ENCODE data around the gene ZMYM4.
"Not testable (repeated sequence)": the region's sequence is repeated elsewhere in the genome, so short reads cannot be mapped to it uniquely, and the experiment has no call there.

ZMYM4 gene

GRCh38 chr1:35460796-35461195 is 192.3 kb downstream of the ZMYM4 start:
- in situ Hi-C loops (cut with MboI; ENCODE audit: low pct_unique_long_range_greater_than_20kb, low sequenced_read_pairs, unreplicated experiment) = no loop called here
- no peak for TF ChIP-seq CTCF (IDR thresholded peaks at IDR 0.05; ENCODE audit: extremely low read depth, insufficient read depth, missing control alignments)
- DNase-seq (ENCODE audit: low spot score) = no peak

GRCh38 chr1:35461966-35462651 is 193.6 kb downstream of the ZMYM4 start:
- peak; percentile 57 for DNase-seq (ENCODE audit: low spot score)
- in situ Hi-C loops (cut with MboI; ENCODE audit: low pct_unique_long_range_greater_than_20kb, low sequenced_read_pairs, unreplicated experiment) = no loop called here
- TF ChIP-seq CTCF (IDR thresholded peaks at IDR 0.05; ENCODE audit: extremely low read depth, insufficient read depth, missing control alignments) = no peak

- no peak for TF ChIP-seq CTCF (IDR thresholded peaks at IDR 0.05; ENCODE audit: extremely low read depth, insufficient read depth, missing control alignments)
- in situ Hi-C loops (cut with MboI; ENCODE audit: low pct_unique_long_range_greater_than_20kb, low sequenced_read_pairs, unreplicated experiment) = no loop called here
- DNase-seq (ENCODE audit: low spot score) = no peak
These were observed 194.7 kb downstream of the ZMYM4 start for GRCh38 chr1:35463232-35463631.

GRCh38 chr1:35463749-35464148 is 195.2 kb downstream of the ZMYM4 start:
- in situ Hi-C loops (cut with MboI; ENCODE audit: low pct_unique_long_range_greater_than_20kb, low sequenced_read_pairs, unreplicated experiment); DNase-seq (ENCODE audit: low spot score): not testable (repeated sequence)

- in situ Hi-C loops (cut with MboI; ENCODE audit: low pct_unique_long_range_greater_than_20kb, low sequenced_read_pairs, unreplicated experiment) = no loop called here
- no peak for TF ChIP-seq CTCF (IDR thresholded peaks at IDR 0.05; ENCODE audit: extremely low read depth, insufficient read depth, missing control alignments)
- DNase-seq (ENCODE audit: low spot score) = no peak
These were observed 197.6 kb downstream of the ZMYM4 start for GRCh38 chr1:35466120-35466519.

GRCh38 chr1:35470977-35471613 is 202.6 kb downstream of the ZMYM4 start:
- TF ChIP-seq CTCF (IDR thresholded peaks at IDR 0.05; ENCODE audit: extremely low read depth, insufficient read depth, missing control alignments) = no peak
- in situ Hi-C loops (cut with MboI; ENCODE audit: low pct_unique_long_range_greater_than_20kb, low sequenced_read_pairs, unreplicated experiment) = no loop called here
- DNase-seq (ENCODE audit: low spot score) = no peak

Data from GM13977 (cell line).